ENCODE data around the gene KIF5A.
A peak's percentile ranks its signal among the peaks of the same experiment; 100 is the strongest.

Gene KIF5A

GRCh38 chr12:57534991-57535543, 14.8 kb upstream of the KIF5A start:
- DNase-seq (ENCODE audit: low read depth in 2 of 3, low spot score in 2 of 3), result no peak

- no peak for DNase-seq (ENCODE audit: low read depth in 2 of 3, low spot score in 2 of 3)
Observed at GRCh38 chr12:57535764-57536596, 13.9 kb upstream of the KIF5A start.

- no peak for DNase-seq (ENCODE audit: low read depth in 2 of 3, low spot score in 2 of 3)
Observed at GRCh38 chr12:57536597-57536942, 13.3 kb upstream of the KIF5A start.

GRCh38 chr12:57539134-57539768, 10.6 kb upstream of the KIF5A start:
- no peak for DNase-seq (ENCODE audit: low read depth in 2 of 3, low spot score in 2 of 3)

GRCh38 chr12:57541001-57541400, 8.8 kb upstream of the KIF5A start:
- DNase-seq (ENCODE audit: low read depth in 2 of 3, low spot score in 2 of 3), result no peak

GRCh38 chr12:57541717-57542116, 8.1 kb upstream of the KIF5A start:
- DNase-seq (ENCODE audit: low read depth in 2 of 3, low spot score in 2 of 3), result no peak

- no peak for DNase-seq (ENCODE audit: low read depth in 2 of 3, low spot score in 2 of 3)
Observed at GRCh38 chr12:57543581-57543980, 6.3 kb upstream of the KIF5A start.

- DNase-seq (ENCODE audit: low read depth in 2 of 3, low spot score in 2 of 3), result no peak
Observed at GRCh38 chr12:57545809-57546437, 3.9 kb upstream of the KIF5A start.

GRCh38 chr12:57546438-57547287, 3.2 kb upstream of the KIF5A start, which contains the start of gene DCTN2:
DCTN2 (minus strand) TSS chr12:57547192; CDS start chr12:57547063, 129 bp downstream.
- DNase-seq (ENCODE audit: low read depth in 2 of 3, low spot score in 2 of 3), result peak; percentile 68 to 86 (median 83)

- no peak for DNase-seq (ENCODE audit: low read depth in 2 of 3, low spot score in 2 of 3)
Observed at GRCh38 chr12:57547288-57548012, 2.4 kb upstream of the KIF5A start.

- DNase-seq (ENCODE audit: low read depth in 2 of 3, low spot score in 2 of 3), result no peak
Observed at GRCh38 chr12:57548013-57548315, 1.9 kb upstream of the KIF5A start.

GRCh38 chr12:57548488-57548887, 1.4 kb upstream of the KIF5A start:
- no peak for DNase-seq (ENCODE audit: low read depth in 2 of 3, low spot score in 2 of 3)

GRCh38 chr12:57549203-57549908, 488 bp upstream of the KIF5A start:
- peak in 1 of 3 experiments; percentile 19 for DNase-seq (ENCODE audit: low read depth in 2 of 3, low spot score in 2 of 3)

GRCh38 chr12:57550641-57551549, 1.1 kb downstream of the KIF5A start:
- no peak for DNase-seq (ENCODE audit: low read depth in 2 of 3, low spot score in 2 of 3)

GRCh38 chr12:57551637-57552305, 1.9 kb downstream of the KIF5A start:
- DNase-seq (ENCODE audit: low read depth in 2 of 3, low spot score in 2 of 3), result no peak

GRCh38 chr12:57552306-57552651, 2.4 kb downstream of the KIF5A start:
- no peak for DNase-seq (ENCODE audit: low read depth in 2 of 3, low spot score in 2 of 3)

GRCh38 chr12:57552835-57553313, 3.0 kb downstream of the KIF5A start:
- no peak for DNase-seq (ENCODE audit: low read depth in 2 of 3, low spot score in 2 of 3)

All from activated CD8-positive, alpha-beta memory T cell treated with anti-CD3 and anti-CD28 coated beads for 48 hours (primary cell).